K562 (cell line): ENCODE data around the gene HSPB1. TPM values are rescaled to one million over a fixed set of nuclear protein-coding genes. Genes with fewer than 3 reads are reported as not detected.
A peak's percentile ranks its signal among the peaks of the same experiment; 100 is the strongest.

Experiments used
- CLOCK ChIP-seq: fragments of 250-450 bp; sonication (Bioruptor Pico); IDR thresholded peaks from 2 replicates; pipeline ENCODE4 v1.4.0; 2020; ENCODE audit warnings: mild to moderate bottlenecking, moderate library complexity, borderline replicate concordance
- HNRNPH1 ChIP-seq: fragments of 200-400 bp; formaldehyde crosslinking; optimal IDR thresholded peaks from 2 replicates; pipeline ENCODE3; 2017; ENCODE audit warnings: low read depth, mild to moderate bottlenecking, low read length, moderate library complexity
- NFRKB ChIP-seq: fragments of 450-650 bp; IDR thresholded peaks from 2 replicates; pipeline ENCODE4 v1.6.1; 2016; ENCODE audit warnings: low read depth
- REST ChIP-seq, 2 experiments: fragments of 450-650 bp; formaldehyde crosslinking in 1 of 2; IDR thresholded peaks; 2 replicates each; pipeline versions ENCODE4 v1.4.0 to v1.6.1; 2014 to 2020; ENCODE audit warnings: mild to moderate bottlenecking in 2 of 2, borderline replicate concordance in 1 of 2, low read depth in 1 of 2
- RNF219 ChIP-seq: fragments of 250-450 bp; sonication (Bioruptor Pico); IDR thresholded peaks from 2 replicates; pipeline ENCODE4 v1.5.0; 2022; ENCODE audit warnings: mild to moderate bottlenecking
- SRSF1 ChIP-seq: fragments of 200-400 bp; formaldehyde crosslinking; IDR thresholded peaks from 2 replicates; pipeline ENCODE4 v1.6.1; 2017; ENCODE audit warnings: mild to moderate bottlenecking, low read depth, low read length, moderate library complexity
- VEZF1 ChIP-seq: fragments of 200-800 bp; sonication (Bioruptor generic); IDR thresholded peaks from 2 replicates; pipeline ENCODE4 v1.6.1; 2017; ENCODE audit warnings: missing genetic modification characterization, missing compliant biosample characterization
- YY1 ChIP-seq, 3 experiments: IDR thresholded peaks; 2 replicates each; pipeline ENCODE4 v1.6.1; 2011; ENCODE audit warnings: low read length in 2 of 3, mild to moderate bottlenecking in 2 of 3, moderate library complexity in 2 of 3, borderline replicate concordance in 1 of 3, control low read depth in 1 of 3, low read depth in 1 of 3; ENCODE audit not compliant: insufficient read depth in 3 of 3, insufficient replicate concordance in 2 of 3, control insufficient read depth in 1 of 3, insufficient read length in 1 of 3; ENCODE audit errors: extremely low read depth in 1 of 3
- ZBED1 ChIP-seq: IDR thresholded peaks from 2 replicates; pipeline ENCODE4 v1.6.1; 2014
- ZNF766 ChIP-seq: fragments of 200-800 bp; sonication (Bioruptor generic); conservative IDR thresholded peaks from 2 replicates; pipeline ENCODE4 v1.6.1; 2016; ENCODE audit warnings: missing genetic modification characterization, missing compliant biosample characterization
- ZNF77 ChIP-seq: fragments of 250-450 bp; sonication (Bioruptor Pico); IDR thresholded peaks from 2 replicates; pipeline ENCODE4 v1.5.0; 2020
- polyA plus RNA-seq, 8 experiments: library from polyadenylated mRNA; depleted of rRNA in 4 of 8; stranded (reverse) in 5 of 8; unstranded in 3 of 8; fragments of >200 nt; fragmentation: Nextera tagmentation in 2 of 8; fragmentation: Illumina TruSeq in 1 of 8; extraction: Ambion mirVana in 2 of 8; extraction: Trizol in 1 of 8; gene quantifications; 2 replicates each; pipeline versions ENCODE4 v1.2.1 to v1.2.3, GENCODE V29; 2011 to 2014; ENCODE audit warnings: inconsistent platforms in 1 of 8, missing spikeins in 1 of 8
- total RNA-seq, 7 experiments: library from RNA; depleted of rRNA in 6 of 7; stranded (reverse); fragments of >200 nt in 6 of 7; fragmentation: Illumina TruSeq in 2 of 7; extraction: Trizol in 2 of 7; gene quantifications; 2 replicates each; pipeline versions ENCODE4 v1.2.1 to v1.2.3, GENCODE V29; 2011 to 2021; ENCODE audit warnings: low replicate concordance in 1 of 7

The HSPB1 gene
- total and polyA plus RNA-seq, 9 of the 15 experiments (the other 6 are each of a cell fraction or from before 2014, with no cell fraction given): 27.1 to 522 (median 138) TPM

- TF ChIP-seq CLOCK (CRISPR knock-in tag) (no peak), ZBED1 (no peak), YY1 (IDR thresholded peaks at IDR 0.05; ENCODE audit: borderline replicate concordance in 1 of 3, control insufficient read depth in 1 of 3, extremely low read depth in 1 of 3, insufficient read depth in 3 of 3, insufficient read length in 1 of 3, insufficient replicate concordance in 2 of 3, low read depth in 1 of 3, low read length in 2 of 3) (no peak), VEZF1 (CRISPR knock-in tag) (peak; percentile 55; the same call in 1 of the 2 replicates), RNF219 (CRISPR knock-in tag) (no peak), HNRNPH1 (no peak), SRSF1 (no peak), REST (IDR thresholded peaks at IDR 0.05; ENCODE audit: borderline replicate concordance) (no peak), REST (CRISPR knock-in tag; IDR thresholded peaks at IDR 0.05; ENCODE audit: low read depth) (no peak), ZNF77 (CRISPR knock-in tag) (no peak), ZNF766 (no peak), NFRKB (0 out of 2 replicates have a peak, but pooled peaks have one; percentile 37)
Measured at GRCh38 chr7:76281006-76281705, 21.3 kb upstream of the HSPB1 start (continued).
